Natural killer cell (primary cell): Measurements from ENCODE around the gene AMN1. TPM values are rescaled to one million over a fixed set of nuclear protein-coding genes. Genes with fewer than 3 reads are reported as not detected.
"Not testable (repeated sequence)": the region's sequence is repeated elsewhere in the genome, so short reads cannot be mapped to it uniquely, and the experiment has no call there.

Experiments used
- ATAC-seq, 3 donors: fragments of 150-1000 bp in 2 of 3; fragments of 200-7000 bp in 1 of 3; cut with Tn5 transposase; 1 replicate in 1 of 3; 2 replicates in 2 of 3; pipeline ENCODE4 v1.10.0; 2021; ENCODE audit warnings: mild to moderate bottlenecking in 2 of 3, moderate library complexity in 2 of 3
- DNase-seq, 2 donors: peaks; one replicate each; pipeline versions ENCODE4 v3.0.0 to v3.0.0-alpha.2; 2013 to 2021; ENCODE audit warnings: mixed read lengths in 1 of 2
- H3K27ac ChIP-seq: one replicate; pipeline ENCODE4 v1.5.1; 2013; ENCODE audit warnings: mild to moderate bottlenecking, low read length
- H3K27me3 ChIP-seq: one replicate; pipeline ENCODE4 v1.6.1; 2013; ENCODE audit warnings: low read length; ENCODE audit not compliant: control insufficient read depth, insufficient read depth
- H3K36me3 ChIP-seq: one replicate; pipeline ENCODE4 v1.6.1; 2013; ENCODE audit warnings: low read length; ENCODE audit not compliant: control insufficient read depth, insufficient read depth
- H3K4me1 ChIP-seq: one replicate; pipeline ENCODE4 v1.6.1; 2013; ENCODE audit warnings: low read length; ENCODE audit not compliant: control insufficient read depth, insufficient read depth
- H3K4me3 ChIP-seq: one replicate; pipeline ENCODE4 v1.5.1; 2013; ENCODE audit warnings: low read length
- H3K9me3 ChIP-seq: one replicate; pipeline ENCODE4 v1.6.1; 2013; ENCODE audit warnings: low read length; ENCODE audit not compliant: control insufficient read depth, insufficient read depth
- H3K27ac Mint-ChIP-seq, 2 donors: one replicate each; pipeline ENCODE4 v1.8.0; 2022; ENCODE audit warnings: mild to moderate bottlenecking in 2 of 2, mixed read lengths in 2 of 2, moderate library complexity in 1 of 2
- H3K27me3 Mint-ChIP-seq, 2 donors: one replicate each; pipeline ENCODE4 v1.8.0; 2022; ENCODE audit warnings: low read depth in 2 of 2, mixed read lengths in 2 of 2
- H3K36me3 Mint-ChIP-seq: one replicate; pipeline ENCODE4 v1.8.0; 2022; ENCODE audit warnings: mixed read lengths
- H3K4me1 Mint-ChIP-seq, 2 donors: one replicate each; pipeline ENCODE4 v1.8.0; 2022; ENCODE audit warnings: mixed read lengths in 2 of 2
- H3K4me3 Mint-ChIP-seq: one replicate; pipeline ENCODE4 v1.8.0; 2022; ENCODE audit warnings: mild to moderate bottlenecking, moderate library complexity, mixed read lengths
- H3K9me3 Mint-ChIP-seq, 2 donors: one replicate each; pipeline ENCODE4 v1.8.0; 2022; ENCODE audit warnings: mixed read lengths in 2 of 2
- whole genome bisulfite sequencing: methylation state at CpG from one replicate; pipeline ENCODE4 v1.1.7; 2013; ENCODE audit warnings: missing lambda C conversion rate; ENCODE audit not compliant: insufficient coverage; 5-methylcytosine and 5-hydroxymethylcytosine counted together
- intact Hi-C: fragments of 100-400 bp; cut with micrococcal nuclease; formaldehyde crosslinking; loops from one replicate; pipeline ENCODE4 v1.14.2; 2022
- total RNA-seq, 4 donors: library from RNA; stranded (reverse); fragments of 120-200 nt in 1 of 4; gene quantifications; one replicate each; pipeline versions ENCODE4 v1.2.3 to v1.2.4, GENCODE V29; 2013 to 2022
- TF ChIP-seq, protein P1 (sequence below): fragments of 200-600 bp; IDR thresholded peaks from one replicate; pipeline ENCODE4 v1.8.0; 2022; ENCODE audit warnings: antibody characterized with exemption

The AMN1 gene
- total RNA-seq, 3 donors from 2014 or later (not counting 1 experiment from before 2014, with no cell fraction given): 4.6 to 6.9 (median 6.3) TPM

DNA sequence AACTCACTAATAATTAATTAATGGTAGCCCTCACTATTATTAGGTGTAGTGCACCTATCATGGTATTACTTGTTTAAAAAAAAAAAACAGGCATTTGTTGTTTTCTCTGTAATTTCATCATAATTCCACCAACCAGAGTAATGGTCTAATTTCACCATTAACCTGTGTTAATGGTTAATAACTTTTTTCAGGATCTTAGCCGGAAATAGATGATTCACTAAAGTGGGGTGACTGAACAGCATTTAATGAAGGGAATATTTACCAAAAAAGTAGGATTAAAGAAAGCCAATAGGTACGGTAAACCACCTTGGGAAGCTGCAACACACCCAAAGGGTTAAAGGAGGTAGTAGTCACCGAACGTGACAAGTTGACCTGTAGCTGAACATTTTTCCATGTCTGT, 56.3 kb downstream of the AMN1 start:
- H3K36me3 Mint-ChIP-seq: peaks cover 7% of the 10 kb centered on the region
- Histone ChIP-seq H3K9me3 (peaks cover 6% of the 10 kb centered on the region), H3K4me3 (no peak overlapping the region), H3K27ac (no peak overlapping the region), H3K27me3 (no peaks in the 10 kb centered on the region), H3K4me1 (no peaks in the 10 kb centered on the region), H3K36me3 (peaks cover 8% of the 10 kb centered on the region)
- no peaks in the 10 kb centered on the region for H3K27me3 Mint-ChIP-seq
- WGBS: 92% methylated on average over 2 of the region's 4 CpGs
- no peak overlapping the region for H3K27ac Mint-ChIP-seq
- H3K4me3 Mint-ChIP-seq: no peak overlapping the region
- intact Hi-C loops: no loop called here
- TF ChIP-seq, protein P1, sequence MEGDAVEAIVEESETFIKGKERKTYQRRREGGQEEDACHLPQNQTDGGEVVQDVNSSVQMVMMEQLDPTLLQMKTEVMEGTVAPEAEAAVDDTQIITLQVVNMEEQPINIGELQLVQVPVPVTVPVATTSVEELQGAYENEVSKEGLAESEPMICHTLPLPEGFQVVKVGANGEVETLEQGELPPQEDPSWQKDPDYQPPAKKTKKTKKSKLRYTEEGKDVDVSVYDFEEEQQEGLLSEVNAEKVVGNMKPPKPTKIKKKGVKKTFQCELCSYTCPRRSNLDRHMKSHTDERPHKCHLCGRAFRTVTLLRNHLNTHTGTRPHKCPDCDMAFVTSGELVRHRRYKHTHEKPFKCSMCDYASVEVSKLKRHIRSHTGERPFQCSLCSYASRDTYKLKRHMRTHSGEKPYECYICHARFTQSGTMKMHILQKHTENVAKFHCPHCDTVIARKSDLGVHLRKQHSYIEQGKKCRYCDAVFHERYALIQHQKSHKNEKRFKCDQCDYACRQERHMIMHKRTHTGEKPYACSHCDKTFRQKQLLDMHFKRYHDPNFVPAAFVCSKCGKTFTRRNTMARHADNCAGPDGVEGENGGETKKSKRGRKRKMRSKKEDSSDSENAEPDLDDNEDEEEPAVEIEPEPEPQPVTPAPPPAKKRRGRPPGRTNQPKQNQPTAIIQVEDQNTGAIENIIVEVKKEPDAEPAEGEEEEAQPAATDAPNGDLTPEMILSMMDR: no peak
- no peaks in the 10 kb centered on the region for H3K4me1 Mint-ChIP-seq
- ATAC-seq (no peak), DNase-seq (no peak)
- H3K9me3 Mint-ChIP-seq: peaks cover 2 to 3% of the 10 kb centered on the region in 2 donors

DNA sequence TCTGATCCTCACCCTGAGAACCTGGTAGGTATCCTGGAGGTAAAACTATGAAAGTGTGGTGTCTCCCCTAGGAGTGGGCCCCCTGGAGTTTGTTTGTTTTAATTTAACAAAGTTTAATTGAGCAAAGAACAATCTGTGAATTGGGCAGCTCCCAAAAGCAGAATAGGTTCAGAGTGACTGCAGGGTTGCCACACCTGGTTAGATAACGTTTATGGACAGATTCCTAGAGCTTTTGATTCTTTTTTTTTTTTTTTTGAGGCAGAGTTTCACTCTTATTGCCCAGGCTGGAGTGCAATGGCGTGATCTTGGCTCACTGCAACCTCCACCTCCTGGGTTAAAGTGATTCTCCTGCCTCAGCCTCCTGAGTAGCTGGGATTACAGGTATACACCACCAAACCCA, 59.2 kb downstream of the AMN1 start:
- H3K9me3 Mint-ChIP-seq, H3K27me3 ChIP-seq, H3K4me3 ChIP-seq, H3K4me1 ChIP-seq, DNase-seq, H3K27ac ChIP-seq, H3K27me3 Mint-ChIP-seq, H3K27ac Mint-ChIP-seq, H3K4me3 Mint-ChIP-seq, H3K4me1 Mint-ChIP-seq, H3K36me3 Mint-ChIP-seq, H3K36me3 ChIP-seq, intact Hi-C loops, ATAC-seq: not testable (repeated sequence)
- H3K9me3 ChIP-seq: peaks cover 11% of the 10 kb centered on the region
- WGBS: 85% methylated on average over 2 of the region's 2 CpGs

- ATAC-seq (no peak), DNase-seq (no peak)
- H3K4me3 ChIP-seq: no peak overlapping the region
- H3K4me1 ChIP-seq: no peaks in the 10 kb centered on the region
- H3K9me3 ChIP-seq: peaks cover 11% of the 10 kb centered on the region
- H3K27ac ChIP-seq: no peak overlapping the region
- TF ChIP-seq, protein P1: no peak
- no peaks in the 10 kb centered on the region for H3K4me1 Mint-ChIP-seq
- H3K9me3 Mint-ChIP-seq: peaks cover 2 to 3% of the 10 kb centered on the region in 2 donors
- H3K27me3 Mint-ChIP-seq: no peaks in the 10 kb centered on the region
- H3K4me3 Mint-ChIP-seq: no peak overlapping the region
- H3K36me3 ChIP-seq: peaks cover 8% of the 10 kb centered on the region
- intact Hi-C loops: no loop called here
- no peak overlapping the region for H3K27ac Mint-ChIP-seq
- H3K36me3 Mint-ChIP-seq: peaks cover 7% of the 10 kb centered on the region
- no peaks in the 10 kb centered on the region for H3K27me3 ChIP-seq
These were observed 59.8 kb downstream of the AMN1 start for GRCh38 chr12:31669020-31669419.

GRCh38 chr12:31664038-31664437, 64.8 kb downstream of the AMN1 start:
- Histone ChIP-seq H3K27ac (no peak overlapping the region), H3K9me3 (peaks cover 5% of the 10 kb centered on the region), H3K36me3 (no peaks in the 10 kb centered on the region), H3K4me3 (no peak overlapping the region), H3K27me3 (no peaks in the 10 kb centered on the region), H3K4me1 (peaks cover 7% of the 10 kb centered on the region)
- ATAC-seq (no peak), DNase-seq (no peak)
- WGBS: 88% methylated on average over 6 of the region's 6 CpGs
- TF ChIP-seq, protein P1: no peak
- Mint-ChIP-seq H3K27me3 (no peaks in the 10 kb centered on the region), H3K9me3 (peaks cover 2 to 3% of the 10 kb centered on the region in 2 donors), H3K27ac (no peak overlapping the region), H3K36me3 (peaks cover 6% of the 10 kb centered on the region), H3K4me1 (no peaks in the 10 kb centered on the region), H3K4me3 (no peak overlapping the region)
- intact Hi-C loops: no loop called here
